GM18861 (cell line): ENCODE data around the gene RARS1.
A peak's percentile ranks its signal among the peaks of the same experiment; 100 is the strongest.
"Not testable (repeated sequence)": the region's sequence is repeated elsewhere in the genome, so short reads cannot be mapped to it uniquely, and the experiment has no call there.

Source experiments
- ATAC-seq: cut with Tn5 transposase; IDR thresholded peaks from one replicate; pipeline ENCODE4 v1.9.1; 2021; ENCODE audit not compliant: unreplicated experiment

RARS1 gene

GRCh38 chr5:168480601-168481000 is 5.7 kb upstream of the RARS1 start:
- no peak for ATAC-seq

- peak; percentile 93 for ATAC-seq
These were observed 4.9 kb upstream of the RARS1 start for GRCh38 chr5:168481330-168481788.

- no peak for ATAC-seq
These were observed 3.9 kb upstream of the RARS1 start for GRCh38 chr5:168482361-168482760.

- no peak for ATAC-seq
These were observed 2.8 kb downstream of the RARS1 start for GRCh38 chr5:168489059-168489458.

- ATAC-seq = no peak
These were observed 7.8 kb downstream of the RARS1 start for GRCh38 chr5:168494057-168494555.

- ATAC-seq = no peak
These were observed 16.4 kb downstream of the RARS1 start for GRCh38 chr5:168502563-168503237.

- ATAC-seq = no peak
These were observed 27.7 kb downstream of the RARS1 start for GRCh38 chr5:168513861-168514428.

- no peak for ATAC-seq
These were observed 39.6 kb downstream of the RARS1 start for GRCh38 chr5:168525856-168526255.

GRCh38 chr5:168527756-168528295 is 41.6 kb downstream of the RARS1 start:
- ATAC-seq = no peak

- ATAC-seq = no peak
These were observed 42.5 kb downstream of the RARS1 start, which contains the start of gene FBLL1 for GRCh38 chr5:168528521-168529373. TSS of gene FBLL1 (plus strand) at chr5:168529305. CDS start at chr5:168529505, 200 bp downstream.

- no peak for ATAC-seq
These were observed 43.3 kb downstream of the RARS1 start for GRCh38 chr5:168529374-168530234.

- no peak for ATAC-seq
These were observed 44.4 kb downstream of the RARS1 start for GRCh38 chr5:168530621-168531150.

- no peak for ATAC-seq
These were observed 44.9 kb downstream of the RARS1 start for GRCh38 chr5:168531191-168531590.

- no peak for ATAC-seq
These were observed 46.0 kb downstream of the RARS1 start for GRCh38 chr5:168531987-168532864.

GRCh38 chr5:168534351-168534750 is 48.1 kb downstream of the RARS1 start:
- ATAC-seq = not testable (repeated sequence)

GRCh38 chr5:168537176-168537575 is 50.9 kb downstream of the RARS1 start:
- no peak for ATAC-seq

- ATAC-seq = no peak
These were observed 63.3 kb downstream of the RARS1 start for GRCh38 chr5:168549554-168549953.

GRCh38 chr5:168550656-168551055 is 64.4 kb downstream of the RARS1 start:
- no peak for ATAC-seq

- ATAC-seq = no peak
These were observed 65.9 kb downstream of the RARS1 start for GRCh38 chr5:168552146-168552545.
